Colon (tissue), 2 donors: ENCODE measurements around the gene C1QC.

Experiments used
- FAIRE-seq: peaks from 2 replicates; lab custom pipeline; 2012; peaks lifted over from hg19 to GRCh38; lab: Jason Lieb, UNC
- donor health status: control.
- donor health status: control.

The C1QC gene

DNA sequence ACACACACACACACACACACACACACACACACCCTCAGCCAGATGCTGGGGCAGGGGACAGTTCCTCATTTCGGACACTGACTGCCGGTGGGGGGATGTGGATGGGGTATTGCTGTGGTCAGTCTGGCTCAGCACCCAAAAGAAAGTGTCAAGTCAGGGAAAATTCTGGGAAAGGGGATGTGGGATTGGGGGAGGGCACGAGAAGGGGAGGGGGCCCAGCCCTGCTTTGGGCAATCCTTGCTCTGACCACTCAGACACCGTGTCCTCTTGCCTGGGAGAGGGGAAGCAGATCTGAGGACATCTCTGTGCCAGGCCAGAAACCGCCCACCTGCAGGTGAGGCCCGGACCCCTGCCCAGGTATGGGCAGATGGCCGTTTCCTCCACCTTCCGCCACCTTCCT lies at the start of gene C1QC:
TSS of gene C1QC (plus strand) at position 253 of the 400 bp plus-strand sequence. CDS start 391 bp downstream, outside the sequence.
- FAIRE-seq: no peak

DNA sequence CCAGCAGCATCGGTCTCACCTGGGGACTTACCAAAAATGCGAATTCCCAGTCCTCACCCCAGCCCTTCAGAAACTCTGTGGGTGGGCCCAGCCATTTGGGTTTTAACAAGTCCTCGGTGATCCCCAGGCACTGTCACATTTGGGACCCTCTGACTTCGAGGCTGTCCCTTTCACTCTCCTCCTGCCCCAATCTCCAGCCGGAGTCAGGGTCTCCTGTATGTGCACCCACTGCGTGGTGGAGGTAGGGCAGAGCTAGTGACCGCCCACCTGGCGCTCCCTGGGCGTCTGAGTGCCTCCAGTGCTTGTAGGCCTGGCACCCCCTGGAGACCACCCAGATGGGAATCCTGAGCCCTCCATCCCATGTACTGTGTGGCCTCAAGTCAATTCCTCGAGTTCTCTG lies 49.0 kb upstream of the C1QC start:
- no peak for FAIRE-seq

DNA sequence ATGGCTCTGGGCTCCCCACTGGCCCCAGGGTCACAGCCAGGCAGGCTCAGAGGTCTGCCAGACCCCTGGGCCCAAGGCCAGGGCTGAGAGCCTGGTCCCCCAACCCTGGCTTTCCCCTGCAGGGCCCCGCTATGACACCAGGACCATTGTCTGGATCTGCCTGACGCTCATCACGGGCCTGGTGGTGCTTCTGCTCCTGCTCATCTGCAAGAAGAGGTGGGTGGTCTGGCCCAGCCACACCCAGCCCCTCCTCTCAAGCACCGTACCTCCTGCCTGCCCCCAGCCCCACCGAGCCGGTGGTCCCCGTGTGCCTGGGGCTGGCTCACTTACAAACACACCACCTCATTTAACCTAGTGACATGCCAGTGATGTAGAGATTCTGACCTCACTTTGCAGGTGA lies 48.3 kb upstream of the C1QC start:
- no peak for FAIRE-seq

DNA sequence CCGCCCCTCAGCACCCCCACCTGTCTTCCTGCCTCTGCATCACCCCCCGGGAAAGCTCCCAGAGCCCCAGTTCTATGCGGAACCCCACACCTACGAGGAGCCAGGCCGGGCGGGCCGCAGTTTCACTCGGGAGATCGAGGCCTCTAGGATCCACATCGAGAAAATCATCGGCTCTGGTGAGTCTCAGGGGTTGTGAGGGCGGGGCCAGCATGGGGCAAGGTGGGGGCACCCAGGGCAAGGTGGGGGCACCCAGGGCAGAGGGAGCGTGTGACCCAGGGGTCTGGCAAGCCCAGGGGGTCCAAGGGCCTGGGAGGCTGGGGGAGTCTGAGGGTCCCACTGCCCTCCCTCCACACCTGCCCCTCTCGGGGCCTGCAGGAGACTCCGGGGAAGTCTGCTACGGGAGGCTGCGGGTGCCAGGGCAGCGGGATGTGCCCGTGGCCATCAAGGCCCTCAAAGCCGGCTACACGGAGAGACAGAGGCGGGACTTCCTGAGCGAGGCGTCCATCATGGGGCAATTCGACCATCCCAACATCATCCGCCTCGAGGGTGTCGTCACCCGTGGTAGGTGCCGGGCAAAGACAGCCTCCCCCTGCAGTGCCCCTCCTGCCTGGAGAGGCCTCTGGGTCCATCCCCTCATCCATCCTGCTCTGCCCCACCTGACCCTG lies 46.0 kb upstream of the C1QC start:
- FAIRE-seq: no peak

DNA sequence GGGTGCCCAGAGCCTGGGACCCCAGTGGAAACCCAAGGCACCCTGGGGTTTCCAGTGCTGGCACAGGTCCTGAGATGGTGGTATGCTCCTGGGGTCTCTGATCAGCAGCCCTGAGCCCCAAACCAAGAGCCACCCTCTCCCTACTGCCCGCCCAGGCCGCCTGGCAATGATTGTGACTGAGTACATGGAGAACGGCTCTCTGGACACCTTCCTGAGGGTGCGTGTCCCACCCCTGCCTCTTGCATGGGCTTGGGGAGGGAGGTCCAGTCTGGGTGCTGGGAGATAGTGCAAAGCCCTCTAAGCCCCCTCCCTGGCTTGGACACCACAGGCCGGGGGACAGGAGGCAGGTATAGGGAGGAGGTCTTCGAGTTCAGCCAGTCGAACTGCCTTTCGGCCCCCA lies 45.4 kb upstream of the C1QC start:
- no peak for FAIRE-seq

DNA sequence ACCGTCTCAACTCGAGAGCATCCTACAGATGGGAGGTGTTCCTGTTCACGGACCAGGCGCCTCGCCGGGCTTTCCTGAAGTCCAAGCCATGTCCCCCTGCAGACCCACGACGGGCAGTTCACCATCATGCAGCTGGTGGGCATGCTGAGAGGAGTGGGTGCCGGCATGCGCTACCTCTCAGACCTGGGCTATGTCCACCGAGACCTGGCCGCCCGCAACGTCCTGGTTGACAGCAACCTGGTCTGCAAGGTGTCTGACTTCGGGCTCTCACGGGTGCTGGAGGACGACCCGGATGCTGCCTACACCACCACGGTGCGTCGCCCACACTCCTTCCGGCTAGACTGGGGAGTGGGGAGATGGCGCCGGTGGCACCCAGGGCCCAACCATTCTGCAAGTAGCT lies 44.7 kb upstream of the C1QC start:
- FAIRE-seq: no peak

DNA sequence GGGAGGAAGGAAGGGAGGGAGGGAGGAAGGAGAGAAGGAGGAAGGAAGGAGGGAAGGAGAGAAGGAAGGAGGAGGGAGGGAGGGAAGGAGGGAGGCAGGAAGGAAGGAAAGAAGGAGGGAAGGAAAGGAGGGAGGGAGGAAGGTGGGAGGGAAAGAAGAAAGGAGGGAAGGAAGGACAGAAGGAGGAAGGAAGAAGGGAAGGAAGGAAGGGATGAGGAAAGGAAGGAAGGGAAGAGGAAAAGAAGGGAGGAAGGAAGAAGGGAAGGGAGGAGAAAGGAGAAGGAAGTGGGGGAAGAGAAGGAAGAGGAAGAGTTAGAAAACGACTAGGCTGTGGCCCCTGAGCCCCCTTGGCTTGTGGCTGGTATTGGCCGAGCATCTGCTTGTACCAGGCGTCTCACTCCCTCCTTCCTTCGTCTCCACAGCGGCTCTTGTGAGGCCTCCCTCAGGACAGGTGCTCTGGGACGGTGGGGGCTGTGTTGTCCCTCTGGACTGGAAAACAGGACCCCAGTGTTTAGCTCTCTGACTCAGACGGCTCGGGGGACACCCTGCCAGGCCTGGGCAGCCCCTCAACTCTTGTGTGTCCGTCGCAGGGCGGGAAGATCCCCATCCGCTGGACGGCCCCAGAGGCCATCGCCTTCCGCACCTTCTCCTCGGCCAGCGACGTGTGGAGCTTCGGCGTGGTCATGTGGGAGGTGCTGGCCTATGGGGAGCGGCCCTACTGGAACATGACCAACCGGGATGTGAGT lies 43.2 kb upstream of the C1QC start:
- no peak for FAIRE-seq

DNA sequence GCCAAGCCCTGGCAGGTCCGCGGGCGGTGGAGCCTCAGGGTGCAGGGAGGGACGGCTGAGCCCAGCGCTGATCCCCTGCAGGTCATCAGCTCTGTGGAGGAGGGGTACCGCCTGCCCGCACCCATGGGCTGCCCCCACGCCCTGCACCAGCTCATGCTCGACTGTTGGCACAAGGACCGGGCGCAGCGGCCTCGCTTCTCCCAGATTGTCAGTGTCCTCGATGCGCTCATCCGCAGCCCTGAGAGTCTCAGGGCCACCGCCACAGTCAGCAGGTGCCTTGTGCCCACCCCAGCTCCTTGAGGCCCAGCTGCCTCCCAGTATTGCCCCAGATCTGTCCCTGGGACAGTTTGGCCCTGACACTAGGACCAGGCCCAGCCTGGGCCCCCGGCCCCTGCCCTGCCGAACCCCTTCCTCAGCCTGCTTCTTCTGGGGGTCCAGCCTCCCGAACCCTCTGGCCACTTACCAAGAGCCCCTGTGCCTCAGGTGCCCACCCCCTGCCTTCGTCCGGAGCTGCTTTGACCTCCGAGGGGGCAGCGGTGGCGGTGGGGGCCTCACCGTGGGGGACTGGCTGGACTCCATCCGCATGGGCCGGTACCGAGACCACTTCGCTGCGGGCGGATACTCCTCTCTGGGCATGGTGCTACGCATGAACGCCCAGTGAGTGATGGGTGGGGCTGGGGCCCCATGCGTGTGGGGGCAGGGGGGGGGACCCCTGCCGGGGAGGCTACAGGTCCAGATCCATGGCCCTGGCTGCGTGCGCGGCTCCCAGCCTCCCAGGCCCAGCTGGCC lies 42.4 kb upstream of the C1QC start:
- no peak for FAIRE-seq

DNA sequence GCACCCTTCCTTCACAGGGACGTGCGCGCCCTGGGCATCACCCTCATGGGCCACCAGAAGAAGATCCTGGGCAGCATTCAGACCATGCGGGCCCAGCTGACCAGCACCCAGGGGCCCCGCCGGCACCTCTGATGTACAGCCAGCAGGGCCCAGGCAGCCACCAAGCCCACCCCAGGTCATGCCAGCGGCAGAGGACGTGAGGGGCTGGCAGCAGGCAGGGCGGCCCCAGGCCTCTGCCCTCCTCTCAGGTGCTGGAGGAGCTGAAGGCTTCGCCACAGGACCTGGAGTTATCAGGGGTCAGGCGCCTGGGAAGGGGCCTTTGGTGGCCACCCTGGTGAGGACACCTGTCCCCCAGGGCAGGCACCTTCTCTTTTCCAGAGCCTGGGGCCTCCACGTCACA lies 41.8 kb upstream of the C1QC start:
- no peak for FAIRE-seq

DNA sequence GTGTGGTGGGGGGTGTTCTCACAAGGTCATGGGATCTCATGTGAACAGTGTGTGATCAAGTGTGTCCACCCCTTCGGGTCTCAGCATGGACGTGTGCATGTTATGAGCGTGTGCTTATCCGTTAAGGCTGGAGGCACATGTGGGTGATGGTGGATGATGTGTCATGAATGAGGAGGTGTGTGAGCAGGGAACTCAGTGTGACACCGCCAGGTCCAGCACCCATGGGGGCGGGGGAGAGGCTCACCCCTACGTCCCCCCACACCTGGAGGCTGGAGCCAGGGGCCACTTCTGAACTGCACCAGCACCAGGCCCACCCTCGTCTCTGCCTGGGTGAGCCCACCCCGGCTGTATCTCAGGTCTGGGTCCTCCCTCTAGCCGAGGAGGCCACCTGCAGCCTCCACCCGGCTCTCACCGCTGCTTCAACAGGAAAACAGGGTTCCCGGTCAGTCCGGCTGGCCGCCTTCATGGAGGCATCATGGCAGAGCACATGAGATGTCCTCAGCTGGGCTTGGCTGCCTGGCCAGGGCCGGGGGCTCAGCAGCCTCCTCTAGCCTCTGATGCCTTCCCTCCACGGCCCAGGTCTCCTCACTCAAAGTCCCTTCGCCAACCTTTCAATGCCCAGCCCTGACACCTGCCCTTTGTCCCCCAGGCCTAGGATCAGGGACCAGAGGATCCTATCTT lies 41.2 kb upstream of the C1QC start:
- FAIRE-seq: no peak

DNA sequence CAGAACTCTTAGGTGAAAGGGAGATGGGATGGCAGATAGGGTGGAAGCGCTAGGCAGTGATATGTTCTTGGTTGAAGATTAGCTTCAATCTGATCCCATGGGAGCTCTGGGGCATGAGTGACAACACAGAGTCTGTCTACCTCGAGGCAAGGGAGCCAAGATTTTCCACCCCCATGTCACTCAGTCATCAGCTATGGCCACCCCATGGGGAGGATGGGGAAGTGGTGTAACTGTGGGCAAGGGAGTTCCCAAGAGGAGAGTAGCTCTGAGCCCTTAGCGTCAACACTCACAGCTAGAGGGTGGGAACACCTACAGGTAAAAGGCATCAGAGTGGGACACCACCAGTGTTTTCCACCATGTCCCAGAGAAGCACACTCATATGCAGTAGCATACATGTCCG lies 37.3 kb upstream of the C1QC start:
- FAIRE-seq: no peak

DNA sequence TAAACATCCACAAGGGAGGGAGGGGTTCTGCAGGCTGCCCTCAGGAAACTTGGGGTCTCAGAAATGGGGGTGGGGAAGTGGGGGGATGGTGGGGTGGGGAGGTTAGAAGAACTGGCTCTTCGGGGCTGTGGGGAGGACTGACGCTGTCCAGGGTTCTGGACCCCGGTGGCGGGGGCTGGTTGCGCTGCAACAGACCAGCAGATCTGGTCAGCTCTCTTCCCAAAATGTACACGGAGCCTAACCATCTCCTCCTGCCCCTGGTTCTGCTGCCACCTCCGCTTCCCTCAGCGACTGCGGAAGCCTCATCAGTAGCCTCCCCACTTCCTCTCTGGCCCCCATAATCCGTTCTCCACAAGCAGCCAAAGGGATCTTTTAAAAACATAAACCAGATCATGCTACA lies 36.3 kb upstream of the C1QC start:
- no peak for FAIRE-seq

DNA sequence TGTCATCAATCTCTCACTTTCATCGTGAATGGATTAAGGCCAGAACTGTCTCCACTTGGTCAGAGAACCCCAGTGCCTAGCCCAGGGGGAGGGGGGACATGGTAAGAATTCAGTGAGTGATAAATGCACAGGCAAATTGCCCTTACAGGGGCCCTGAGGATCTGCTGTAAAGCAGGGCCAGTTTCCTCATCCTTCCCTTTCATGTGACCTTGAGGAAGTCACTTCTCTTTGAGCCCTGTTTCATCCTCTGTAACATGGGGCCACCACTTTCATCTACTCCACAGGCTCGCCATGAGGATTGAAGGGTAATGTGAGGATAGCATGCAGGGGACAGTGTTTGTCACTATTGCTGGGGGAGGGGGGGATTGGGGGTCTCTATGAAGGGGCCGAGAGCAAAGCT lies 35.1 kb upstream of the C1QC start:
- no peak for FAIRE-seq

DNA sequence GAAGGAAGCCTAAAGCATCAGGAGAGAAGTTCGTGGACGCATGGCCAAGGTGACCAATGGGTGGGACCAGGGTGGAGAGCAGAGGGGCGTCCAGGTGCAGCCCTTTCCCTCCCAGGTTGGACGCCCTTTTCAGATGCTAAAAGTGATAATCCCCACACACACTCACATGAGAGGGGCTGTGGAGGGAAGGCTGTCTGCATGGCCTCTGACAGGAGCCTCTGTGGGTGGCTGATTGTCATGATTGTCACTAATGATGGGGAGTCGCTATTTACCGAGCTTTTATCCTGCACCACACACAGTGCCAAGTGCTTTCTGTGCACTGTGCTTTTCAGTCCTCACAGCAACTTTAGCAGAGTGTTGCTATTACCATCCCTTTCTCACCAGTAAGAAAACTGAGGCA lies 34.1 kb upstream of the C1QC start:
- no peak for FAIRE-seq

DNA sequence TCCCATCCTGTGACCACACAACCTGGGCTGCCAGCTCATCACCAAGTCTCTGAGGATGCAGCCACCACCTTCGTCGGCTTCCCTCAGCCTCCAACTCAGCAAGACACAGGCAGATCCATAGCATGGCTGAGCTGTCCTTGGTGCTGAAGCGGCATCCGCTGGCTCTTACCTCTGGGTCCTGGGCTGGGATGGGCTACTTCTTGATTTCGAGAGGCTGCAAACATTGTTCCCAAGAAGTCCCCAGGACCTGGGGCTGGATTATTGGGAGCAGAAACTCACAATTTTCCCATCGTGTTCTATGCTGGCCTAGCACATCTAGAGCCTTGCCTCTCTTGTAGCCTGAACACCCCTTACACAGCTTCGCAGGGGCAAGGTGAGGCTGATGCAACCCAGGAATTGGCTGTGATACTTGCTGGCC lies 31.9 kb upstream of the C1QC start:
- FAIRE-seq: no peak

DNA sequence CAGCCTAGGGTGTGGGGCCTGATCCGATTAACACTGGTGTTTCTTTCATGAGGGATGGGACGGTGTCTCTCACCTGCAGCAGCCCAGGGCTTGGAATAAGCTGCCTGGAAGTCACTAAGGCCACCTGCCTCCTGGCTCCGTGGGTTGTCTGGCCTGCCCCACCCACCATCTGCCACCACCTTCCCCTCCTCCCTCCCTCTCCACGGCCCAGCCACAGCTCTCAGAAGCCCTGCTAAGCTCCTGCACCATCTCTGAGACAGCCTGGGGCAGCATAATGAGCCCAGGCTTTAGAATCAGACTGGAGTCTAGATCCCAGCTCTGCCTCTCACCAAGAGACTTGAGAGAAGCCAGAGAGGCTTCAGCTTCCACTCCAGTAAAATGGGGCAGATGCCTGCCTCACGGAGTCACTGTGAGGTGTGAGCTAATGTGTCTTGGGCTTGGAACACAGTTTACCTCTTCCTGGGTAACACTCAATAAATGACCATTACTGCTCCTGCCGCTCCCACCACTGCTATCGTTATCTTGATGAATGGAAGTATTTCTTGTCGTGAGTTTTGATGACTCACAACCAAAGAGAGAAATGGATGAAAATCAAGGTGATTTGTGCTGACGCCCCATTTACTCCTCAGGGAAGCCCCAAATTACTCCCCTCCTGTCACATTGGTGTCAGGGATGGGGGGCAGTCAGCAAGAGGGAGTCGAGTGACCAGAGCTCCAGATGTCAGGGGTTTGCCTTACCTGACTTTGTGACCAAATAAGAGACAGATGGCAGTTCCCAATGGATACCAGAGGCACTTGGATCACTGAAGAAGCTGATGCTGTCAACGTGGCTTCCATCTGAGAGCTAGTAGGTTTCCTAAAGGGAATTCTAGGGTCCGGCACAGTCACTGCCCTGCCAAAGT lies 30.5 kb upstream of the C1QC start:
- FAIRE-seq: no peak

DNA sequence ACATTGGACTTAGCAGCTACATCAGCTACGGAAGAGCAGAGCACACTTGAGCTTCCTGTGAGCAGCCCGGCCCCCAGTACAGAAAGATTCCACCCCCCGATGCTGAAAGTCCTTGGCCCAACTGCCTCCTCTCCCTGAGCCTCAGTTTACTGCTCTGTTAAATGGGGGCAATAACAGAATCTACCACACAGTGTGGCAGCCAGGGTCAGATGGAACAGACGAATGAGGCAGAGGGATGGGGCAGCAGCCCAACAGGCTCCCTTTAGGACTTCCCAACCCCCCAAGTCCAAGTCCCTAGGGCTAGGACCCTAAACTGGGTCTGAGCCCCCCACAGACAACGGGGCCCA lies 29.9 kb upstream of the C1QC start:
- no peak for FAIRE-seq

DNA sequence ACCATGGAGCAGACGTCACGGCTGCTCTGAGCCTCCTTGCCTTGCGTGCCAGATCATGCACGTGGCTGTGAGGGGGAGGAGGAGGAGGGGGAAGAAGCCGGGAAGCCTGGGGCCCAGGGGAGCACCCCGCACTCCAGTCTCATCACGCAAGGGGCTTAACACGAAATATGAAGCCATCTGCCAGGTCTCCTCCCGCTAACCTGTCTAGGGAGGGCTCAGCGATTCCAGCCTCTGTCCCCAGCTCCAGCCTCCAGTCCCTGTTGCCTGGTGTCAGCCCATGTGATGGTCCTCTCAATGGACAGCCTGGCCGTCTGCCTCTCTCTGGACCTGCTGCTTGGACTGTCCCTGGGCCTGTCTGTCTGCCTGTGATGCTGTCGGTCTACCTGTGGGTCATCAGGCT lies 29.5 kb upstream of the C1QC start:
- FAIRE-seq: no peak

DNA sequence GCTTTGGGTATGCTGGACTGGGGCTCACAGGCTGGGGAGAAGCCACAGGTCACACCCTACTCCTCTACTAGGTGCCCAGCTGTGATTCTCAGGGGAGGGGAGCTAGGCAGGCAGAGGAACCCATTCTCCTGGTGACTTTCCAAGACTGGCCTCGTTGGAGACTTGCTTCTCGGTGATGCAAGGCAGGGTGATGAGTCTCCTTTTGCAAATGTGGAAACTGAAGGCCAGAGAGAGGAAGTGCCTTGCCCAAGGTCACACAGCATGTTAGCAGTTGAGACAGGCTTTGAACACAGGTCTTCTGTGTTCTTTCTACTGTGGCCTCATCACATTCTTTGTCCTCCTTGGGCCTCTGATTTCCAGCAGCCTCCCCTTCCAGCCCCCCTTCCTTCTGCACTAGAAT lies 27.5 kb upstream of the C1QC start:
- no peak for FAIRE-seq

DNA sequence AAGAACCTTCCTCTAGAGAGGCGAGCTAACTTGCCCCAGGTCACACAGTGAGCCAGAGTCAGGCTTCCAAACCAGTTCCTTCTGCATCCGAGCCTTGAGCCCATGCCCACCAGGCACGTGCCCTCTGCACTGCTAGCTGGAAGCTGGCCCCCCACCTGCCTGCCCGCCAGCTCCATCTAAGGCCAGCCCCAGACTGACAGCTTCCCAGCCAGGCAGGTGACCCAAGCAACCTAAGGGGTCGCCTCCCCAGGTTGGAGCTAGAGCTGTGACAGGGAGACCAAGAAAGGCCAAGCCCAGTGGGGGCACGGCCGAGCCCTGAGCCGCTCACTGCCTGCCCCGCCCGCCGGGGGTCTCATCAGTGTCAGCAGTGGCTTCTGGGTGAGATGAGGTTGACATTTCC lies 26.9 kb upstream of the C1QC start:
- FAIRE-seq: no peak

DNA sequence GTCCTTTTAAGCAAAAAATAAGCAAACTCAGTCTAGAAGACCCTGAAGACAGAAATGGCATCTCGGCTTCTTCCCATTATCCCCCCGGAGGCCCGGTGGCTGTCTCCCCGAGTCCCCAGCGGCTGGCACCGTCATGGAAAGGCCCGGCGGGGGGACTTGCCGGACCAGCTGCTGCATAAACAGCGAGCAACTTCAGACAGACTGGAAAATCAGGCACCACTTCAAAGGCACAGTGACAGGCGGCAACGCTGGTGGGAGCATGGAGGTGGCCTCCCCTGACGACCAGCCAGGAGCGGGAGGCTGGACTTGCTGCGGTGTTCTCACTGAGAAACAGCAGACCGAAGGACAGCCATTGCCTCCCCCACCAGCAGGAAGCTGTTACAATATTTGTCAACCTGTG lies 25.4 kb upstream of the C1QC start:
- FAIRE-seq: no peak

DNA sequence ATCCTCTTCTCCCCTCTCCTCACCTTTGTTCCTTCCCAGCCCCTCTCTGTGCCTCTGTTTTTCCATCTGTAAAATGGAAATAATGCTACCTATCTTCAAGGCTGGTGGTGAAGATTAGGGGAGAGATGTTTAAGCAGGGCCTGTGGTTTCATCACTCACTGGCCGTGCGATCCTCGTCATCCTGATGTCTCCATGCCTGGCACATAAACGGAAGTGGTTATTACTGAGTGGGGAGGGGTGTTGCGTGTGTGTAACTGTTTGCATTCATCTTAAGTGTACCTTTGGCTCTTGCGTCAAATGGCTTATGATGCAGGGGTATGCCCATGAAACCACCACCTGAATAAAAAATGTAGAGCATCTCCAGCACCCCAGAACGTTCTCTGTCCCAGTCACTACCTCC lies 24.2 kb upstream of the C1QC start:
- FAIRE-seq: no peak
